ENCODE measurements around the gene RNASE4. TPM values are rescaled to one million over a fixed set of nuclear protein-coding genes. Genes with fewer than 3 reads are reported as not detected.

Gene RNASE4
- total and polyA plus RNA-seq, 2 experiments from 2014 or later = 0.29 to 2.0 TPM

GRCh38 chr14:20743556-20743955 lies 59.2 kb downstream of the RNASE4 start (continued):
- no peak for TF ChIP-seq ETS1 (IDR thresholded peaks at IDR 0.05)
- TF ChIP-seq ZNF114 (CRISPR knock-in tag; IDR thresholded peaks at IDR 0.05) = no peak
- TF ChIP-seq CTCF (conservative IDR thresholded peaks at IDR 0.05; ENCODE audit: low read depth in 2 of 2) = no peak
- TF ChIP-seq CREB1 (CRISPR knock-in tag; IDR thresholded peaks at IDR 0.05; ENCODE audit: low read depth) = no peak
- TF ChIP-seq EZH2phosphoT487 (IDR thresholded peaks at IDR 0.05; ENCODE audit: unreplicated experiment) = no peak
- no peak for TF ChIP-seq POLR2AphosphoS5 (IDR thresholded peaks at IDR 0.05; ENCODE audit: low read depth)

GRCh38 chr14:20745571-20746358 lies 61.4 kb downstream of the RNASE4 start, which contains the start of gene EDDM3A:
Gene EDDM3A, plus strand, starts transcription at chr14:20745887. Its CDS starts 1,694 bp downstream, at chr14:20747581.
- peaks cover 2% of the 10 kb centered on the region for H3K27me3 Mint-ChIP-seq (ENCODE audit: insufficient read depth, low read depth, poor library complexity)
- Histone ChIP-seq H3K79me2 (replicated peaks; ENCODE audit: insufficient read depth) (no peaks in the 10 kb centered on the region), H2AFZ (peak within 1 kb of the TSS; percentile 59; the same call in 1 of the 2 replicates), H3K4me1 (ENCODE audit: insufficient read depth) (no peaks in the 10 kb centered on the region), H3F3A (replicated peaks; ENCODE audit: low read depth) (no peaks in the 10 kb centered on the region), H3K4me3 (no peak within 1 kb of the TSS), H3K27ac (ENCODE audit: low read depth) (no peak within 1 kb of the TSS), H3K9me2 (ENCODE audit: insufficient read depth) (peaks cover 10% of the 10 kb centered on the region; the same call in 1 of the 2 replicates), H3K4me2 (no peak within 1 kb of the TSS), H3K36me3 (ENCODE audit: insufficient read depth) (no peaks in the 10 kb centered on the region), H4K20me1 (replicated peaks; ENCODE audit: insufficient read depth) (no peaks in the 10 kb centered on the region), H3K27me3 (ENCODE audit: insufficient read depth) (no peaks in the 10 kb centered on the region)
- DNase-seq (ENCODE audit: low spot score) (no peak), ATAC-seq (no peak)
- H3K9me3 Mint-ChIP-seq = peaks cover 4% of the 10 kb centered on the region; the same call in 1 of the 3 replicates
- H3K27ac Mint-ChIP-seq = no peak within 1 kb of the TSS
- peaks cover 3% of the 10 kb centered on the region; the same call in 1 of the 3 replicates for H3K36me3 Mint-ChIP-seq (ENCODE audit: low read depth)
- no peak within 1 kb of the TSS for H3K4me3 Mint-ChIP-seq
- peaks cover 4% of the 10 kb centered on the region for H3K4me1 Mint-ChIP-seq
- TF ChIP-seq ZNF462 (CRISPR knock-in tag; IDR thresholded peaks at IDR 0.05) = no peak
- TF ChIP-seq EZH2 (IDR thresholded peaks at IDR 0.05; ENCODE audit: low read depth, unreplicated experiment) = no peak
- no peak for TF ChIP-seq JUNB (IDR thresholded peaks at IDR 0.05; ENCODE audit: unreplicated experiment)
- no peak for TF ChIP-seq STAT1 (IDR thresholded peaks at IDR 0.05; ENCODE audit: unreplicated experiment)
- no peak for TF ChIP-seq ETS1 (IDR thresholded peaks at IDR 0.05)
- TF ChIP-seq CTCF (conservative IDR thresholded peaks at IDR 0.05; ENCODE audit: low read depth in 2 of 2) = no peak
- no peak for TF ChIP-seq ZNF114 (CRISPR knock-in tag; IDR thresholded peaks at IDR 0.05)
- TF ChIP-seq EZH2phosphoT487 (IDR thresholded peaks at IDR 0.05; ENCODE audit: unreplicated experiment) = no peak
- no peak for TF ChIP-seq POLR2AphosphoS5 (IDR thresholded peaks at IDR 0.05; ENCODE audit: low read depth)
